ENCODE measurements around the gene C1QBP. TPM values are rescaled to one million over a fixed set of nuclear protein-coding genes. Genes with fewer than 3 reads are reported as not detected.

The C1QBP gene
- total and polyA plus RNA-seq, 7 donors: 107 to 472 (median 166) TPM

- Histone ChIP-seq H3K36me3 (ENCODE audit: insufficient read depth in 1 of 2, low read depth in 1 of 2) (peaks cover 8 to 67% of the 10 kb centered on the region in 2 donors), H3K4me1 (peaks cover 47% of the 10 kb centered on the region), H3K4me3 (peak overlapping the region; percentile 88), H3K27ac (peak overlapping the region; percentile 53), H3K9me3 (no peaks in the 10 kb centered on the region), H3K27me3 (ENCODE audit: insufficient read depth in 3 of 3, low read length in 2 of 3) (no peaks in the 10 kb centered on the region)
- ATAC-seq: no peak
- intact Hi-C loops (cut with DNase I): no loop called here
- TF ChIP-seq CTCF (IDR thresholded peaks at IDR 0.05): no peak
- 86 to 93% (median 92%) methylated on average over 2 of the region's 2 CpGs for WGBS, 3 donors
- DNase-seq: no peak
Measured at GRCh38 chr17:5416901-5417300, 22.1 kb downstream of the C1QBP start.

- intact Hi-C loops (cut with DNase I): no loop called here
- 48 to 78% (median 62%) methylated on average over 4 of the region's 4 CpGs for WGBS, 3 donors
- H3K4me3 ChIP-seq: no peak overlapping the region
- no peak for DNase-seq
- H3K9me3 ChIP-seq: no peaks in the 10 kb centered on the region
- H3K27me3 ChIP-seq (ENCODE audit: insufficient read depth in 3 of 3, low read length in 2 of 3): no peaks in the 10 kb centered on the region
- peak overlapping the region; percentile 69 for H3K27ac ChIP-seq
- ATAC-seq: peak; percentile 87 to 94 (median 92)
- peaks cover 8 to 90% of the 10 kb centered on the region in 2 donors for H3K36me3 ChIP-seq (ENCODE audit: insufficient read depth in 1 of 2, low read depth in 1 of 2)
- peaks cover 56% of the 10 kb centered on the region for H3K4me1 ChIP-seq
- TF ChIP-seq CTCF (IDR thresholded peaks at IDR 0.05): no peak
Measured at GRCh38 chr17:5413682-5414081, 25.3 kb downstream of the C1QBP start.

- H3K36me3 ChIP-seq (ENCODE audit: insufficient read depth in 1 of 2, low read depth in 1 of 2): peaks cover 26 to 99% of the 10 kb centered on the region in 2 donors
- DNase-seq (no peak), ATAC-seq (no peak)
- WGBS, 3 donors: 82 to 95% (median 89%) methylated on average over 7 of the region's 7 CpGs
- H3K27me3 ChIP-seq (ENCODE audit: insufficient read depth in 3 of 3, low read length in 2 of 3): no peaks in the 10 kb centered on the region
- peaks cover 36% of the 10 kb centered on the region for H3K4me1 ChIP-seq
- H3K27ac ChIP-seq: peak overlapping the region; percentile 40
- no peaks in the 10 kb centered on the region for H3K9me3 ChIP-seq
- H3K4me3 ChIP-seq: no peak overlapping the region
- intact Hi-C loops (cut with DNase I): no loop called here
- TF ChIP-seq CTCF (IDR thresholded peaks at IDR 0.05): no peak
Measured at GRCh38 chr17:5410594-5411272, 28.2 kb downstream of the C1QBP start.

GRCh38 chr17:5408186-5408585, 30.8 kb downstream of the C1QBP start:
- H3K4me3 ChIP-seq: no peak overlapping the region
- intact Hi-C loops (cut with DNase I): loop anchor here in 1 of 2 donors (5.0 to 10.0 kb wide), 2 partner anchors 36 to 53 kb away; no protein-coding TSS in a partner anchor
- TF ChIP-seq CTCF (IDR thresholded peaks at IDR 0.05): no peak
- H3K9me3 ChIP-seq: no peaks in the 10 kb centered on the region
- WGBS, 3 donors: 87 to 94% (median 87%) methylated on average over 5 of the region's 5 CpGs
- ATAC-seq (no peak), DNase-seq (no peak)
- H3K4me1 ChIP-seq: peaks cover 22% of the 10 kb centered on the region
- H3K27ac ChIP-seq: no peak overlapping the region
- H3K27me3 ChIP-seq (ENCODE audit: insufficient read depth in 3 of 3, low read length in 2 of 3): no peaks in the 10 kb centered on the region
- peaks cover 27 to 99% of the 10 kb centered on the region in 2 donors for H3K36me3 ChIP-seq (ENCODE audit: insufficient read depth in 1 of 2, low read depth in 1 of 2)
